H9 (cell line): ENCODE measurements around the gene METTL1. TPM values are rescaled to one million over a fixed set of nuclear protein-coding genes. Genes with fewer than 3 reads are reported as not detected.
A peak's percentile ranks its signal among the peaks of the same experiment; 100 is the strongest.

Source experiments
- DNase-seq: peaks from one replicate; pipeline ENCODE4 v3.0.0-alpha.2; 2017
- H2AFZ ChIP-seq: one replicate; pipeline ENCODE4 v1.6.1; 2013; ENCODE audit warnings: mild to moderate bottlenecking, low read length, control low read depth, moderate library complexity
- H2AK5ac ChIP-seq: 2 replicates; pipeline ENCODE4 v1.6.1; 2013; ENCODE audit warnings: low read length, control low read depth, mixed read lengths; ENCODE audit not compliant: insufficient read length
- H2BK120ac ChIP-seq: one replicate; pipeline ENCODE4 v1.6.1; 2013; ENCODE audit warnings: low read depth, mild to moderate bottlenecking, low read length, control low read depth, inconsistent platforms; ENCODE audit not compliant: poor library complexity, severe bottlenecking
- H2BK12ac ChIP-seq: 2 replicates; pipeline ENCODE4 v1.6.1; 2013; ENCODE audit warnings: low read length, control low read depth, mixed read lengths, low read depth; ENCODE audit not compliant: insufficient read length
- H2BK15ac ChIP-seq: 2 replicates; pipeline ENCODE4 v1.6.1; 2013; ENCODE audit warnings: low read depth, low read length, control low read depth
- H2BK20ac ChIP-seq: one replicate; pipeline ENCODE4 v1.6.1; 2013; ENCODE audit warnings: low read depth, mild to moderate bottlenecking, low read length, control low read depth, inconsistent platforms; ENCODE audit not compliant: poor library complexity, severe bottlenecking
- H2BK5ac ChIP-seq: 2 replicates; pipeline ENCODE4 v1.6.1; 2013; ENCODE audit warnings: low read length, control low read depth, mixed read lengths; ENCODE audit not compliant: insufficient read length
- H3K14ac ChIP-seq: 2 replicates; pipeline ENCODE4 v1.6.1; 2013; ENCODE audit warnings: low read length, control low read depth; ENCODE audit not compliant: insufficient read depth
- H3K18ac ChIP-seq: 2 replicates; pipeline ENCODE4 v1.6.1; 2013; ENCODE audit warnings: low read depth, mild to moderate bottlenecking, mixed read lengths, low read length, control low read depth; ENCODE audit not compliant: insufficient read length
- H3K23ac ChIP-seq: 2 replicates; pipeline ENCODE4 v1.6.1; 2013; ENCODE audit warnings: low read length, control low read depth, mixed read lengths, low read depth; ENCODE audit not compliant: insufficient read length
- H3K23me2 ChIP-seq: 2 replicates; pipeline ENCODE4 v1.6.1; 2013; ENCODE audit warnings: low read depth, mild to moderate bottlenecking, mixed read lengths, low read length, control low read depth; ENCODE audit not compliant: insufficient read length, poor library complexity, severe bottlenecking
- H3K27ac ChIP-seq: 2 replicates; pipeline ENCODE4 v1.5.1; 2013; ENCODE audit warnings: low read length, control low read depth, mixed read lengths, low read depth; ENCODE audit not compliant: insufficient read length
- H3K27me3 ChIP-seq: 2 replicates; pipeline ENCODE4 v1.6.1; 2013; ENCODE audit warnings: low read length, control low read depth, inconsistent platforms; ENCODE audit not compliant: insufficient read depth
- H3K4ac ChIP-seq: 2 replicates; pipeline ENCODE4 v1.6.1; 2013; ENCODE audit warnings: low read depth, mild to moderate bottlenecking, control low read depth, inconsistent platforms, low read length, moderate library complexity
- H3K4me1 ChIP-seq: 2 replicates; pipeline ENCODE4 v1.6.1; 2013; ENCODE audit warnings: low read length, control low read depth, inconsistent platforms; ENCODE audit not compliant: insufficient read depth
- H3K4me2 ChIP-seq: 2 replicates; pipeline ENCODE4 v1.6.1; 2013; ENCODE audit warnings: low read length, control low read depth, mixed read lengths; ENCODE audit not compliant: insufficient read length, insufficient read depth
- H3K56ac ChIP-seq: 2 replicates; pipeline ENCODE4 v1.6.1; 2013; ENCODE audit warnings: low read depth, mild to moderate bottlenecking, mixed read lengths, low read length, control low read depth; ENCODE audit not compliant: insufficient read length
- H3K79me1 ChIP-seq: 2 replicates; pipeline ENCODE4 v1.6.1; 2013; ENCODE audit warnings: low read depth, mild to moderate bottlenecking, moderate library complexity, low read length, control low read depth, inconsistent platforms; ENCODE audit not compliant: insufficient read depth, poor library complexity, severe bottlenecking
- H3K79me2 ChIP-seq: 2 replicates; pipeline ENCODE4 v1.6.1; 2013; ENCODE audit warnings: low read length, control low read depth, inconsistent platforms; ENCODE audit not compliant: insufficient read depth
- H3K9ac ChIP-seq: 2 replicates; pipeline ENCODE4 v1.6.1; 2013; ENCODE audit warnings: low read length, control low read depth, mixed read lengths; ENCODE audit not compliant: insufficient read length; ENCODE audit errors: extremely low read depth
- H3K9me3 ChIP-seq: one replicate; pipeline ENCODE4 v1.6.1; 2013; ENCODE audit warnings: low read depth, low read length, inconsistent platforms; ENCODE audit not compliant: control insufficient read depth
- H3T11ph ChIP-seq: one replicate; pipeline ENCODE4 v1.6.1; 2013; ENCODE audit warnings: mild to moderate bottlenecking, low read length, control low read depth, inconsistent platforms
- H4K20me1 ChIP-seq: one replicate; pipeline ENCODE4 v1.6.1; 2013; ENCODE audit not compliant: control insufficient read depth, insufficient read length, insufficient read depth
- H4K5ac ChIP-seq: 2 replicates; pipeline ENCODE4 v1.6.1; 2013; ENCODE audit warnings: low read depth, mild to moderate bottlenecking, mixed read lengths, low read length, control low read depth; ENCODE audit not compliant: insufficient read length
- H4K8ac ChIP-seq: replicated peaks from 2 replicates; pipeline ENCODE4 v1.6.1; 2013; ENCODE audit warnings: low read length, control low read depth, mixed read lengths, low read depth; ENCODE audit not compliant: insufficient read length
- H4K91ac ChIP-seq: 2 replicates; pipeline ENCODE4 v1.6.1; 2013; ENCODE audit warnings: low read depth, mild to moderate bottlenecking, moderate library complexity, mixed read lengths, low read length, control low read depth; ENCODE audit not compliant: insufficient read length
- H3K27ac Mint-ChIP-seq, 3 experiments: 2 replicates in 2 of 3; 3 replicates in 1 of 3; pipeline ENCODE4 v1.8.0; 2020 to 2021; ENCODE audit warnings: mixed read lengths in 3 of 3, mild to moderate bottlenecking in 1 of 3, moderate library complexity in 1 of 3
- H3K27me3 Mint-ChIP-seq: 2 replicates; pipeline ENCODE4 v1.8.0; 2021; ENCODE audit warnings: low read depth, mild to moderate bottlenecking, moderate library complexity, mixed read lengths
- H3K36me3 Mint-ChIP-seq, 3 experiments: 2 replicates in 2 of 3; 3 replicates in 1 of 3; pipeline ENCODE4 v1.8.0; 2020 to 2021; ENCODE audit warnings: low read depth in 3 of 3, mixed read lengths in 3 of 3; ENCODE audit not compliant: insufficient read depth in 1 of 3
- H3K4me1 Mint-ChIP-seq, 2 experiments: 2 replicates each; pipeline ENCODE4 v1.8.0; 2020; ENCODE audit warnings: mixed read lengths in 2 of 2
- H3K4me3 Mint-ChIP-seq, 2 experiments: 2 replicates in 1 of 2; 3 replicates in 1 of 2; pipeline ENCODE4 v1.8.0; 2020 to 2021; ENCODE audit warnings: mild to moderate bottlenecking in 2 of 2, mixed read lengths in 2 of 2, moderate library complexity in 1 of 2
- H3K9me3 Mint-ChIP-seq, 2 experiments: 2 replicates in 1 of 2; 3 replicates in 1 of 2; pipeline ENCODE4 v1.8.0; 2020; ENCODE audit warnings: mild to moderate bottlenecking in 2 of 2, mixed read lengths in 2 of 2, moderate library complexity in 1 of 2
- WGBS: extraction: QIAGEN DNeasy Blood & Tissue Kit; methylation state at CpG from one replicate; pipeline ENCODE4 v1.1.7; 2013; ENCODE audit warnings: missing lambda C conversion rate, low lambda C conversion rate, mixed read lengths; ENCODE audit not compliant: insufficient read length; ENCODE audit errors: extremely low coverage; 5-methylcytosine and 5-hydroxymethylcytosine counted together
- total RNA-seq: library from RNA; stranded (reverse); gene quantifications from 2 replicates; pipeline ENCODE4 v1.2.1, GENCODE V29; 2021
- TF ChIP-seq, protein P1 (sequence below): fragments of 200-600 bp; sonication (generic); conservative IDR thresholded peaks from 3 replicates; pipeline ENCODE4 v1.8.0; 2021; ENCODE audit warnings: antibody characterized with exemption, mild to moderate bottlenecking

The METTL1 gene
- total RNA-seq, 1 experiment from 2014 or later: 58.4 TPM

DNA sequence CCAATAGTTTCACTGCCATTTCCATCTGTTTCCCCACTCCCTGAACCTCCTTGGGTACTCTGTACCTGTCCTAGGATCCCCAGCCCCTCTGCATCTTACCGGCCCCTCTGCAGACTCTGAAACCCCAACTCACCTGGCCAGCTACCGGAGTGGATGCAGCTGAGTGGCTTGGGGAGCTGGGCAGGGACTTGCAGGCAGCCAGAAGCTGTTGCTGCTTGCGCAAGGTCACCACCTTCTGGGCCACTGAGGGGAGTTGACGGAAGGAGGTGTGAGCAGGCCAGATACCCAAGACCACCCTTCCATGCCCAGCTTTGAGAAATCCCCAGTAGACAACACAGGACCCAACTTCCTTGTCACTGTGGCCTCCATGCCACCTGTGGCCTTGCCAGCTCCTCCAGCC is 39.6 kb downstream of the METTL1 start:
- no peak overlapping the region for H3T11ph ChIP-seq
- H2BK20ac ChIP-seq: no peak overlapping the region
- no peak overlapping the region for H4K5ac ChIP-seq
- H2AFZ ChIP-seq: no peak overlapping the region
- H3K27me3 Mint-ChIP-seq: peaks cover 99% of the 10 kb centered on the region
- TF ChIP-seq, protein P1, sequence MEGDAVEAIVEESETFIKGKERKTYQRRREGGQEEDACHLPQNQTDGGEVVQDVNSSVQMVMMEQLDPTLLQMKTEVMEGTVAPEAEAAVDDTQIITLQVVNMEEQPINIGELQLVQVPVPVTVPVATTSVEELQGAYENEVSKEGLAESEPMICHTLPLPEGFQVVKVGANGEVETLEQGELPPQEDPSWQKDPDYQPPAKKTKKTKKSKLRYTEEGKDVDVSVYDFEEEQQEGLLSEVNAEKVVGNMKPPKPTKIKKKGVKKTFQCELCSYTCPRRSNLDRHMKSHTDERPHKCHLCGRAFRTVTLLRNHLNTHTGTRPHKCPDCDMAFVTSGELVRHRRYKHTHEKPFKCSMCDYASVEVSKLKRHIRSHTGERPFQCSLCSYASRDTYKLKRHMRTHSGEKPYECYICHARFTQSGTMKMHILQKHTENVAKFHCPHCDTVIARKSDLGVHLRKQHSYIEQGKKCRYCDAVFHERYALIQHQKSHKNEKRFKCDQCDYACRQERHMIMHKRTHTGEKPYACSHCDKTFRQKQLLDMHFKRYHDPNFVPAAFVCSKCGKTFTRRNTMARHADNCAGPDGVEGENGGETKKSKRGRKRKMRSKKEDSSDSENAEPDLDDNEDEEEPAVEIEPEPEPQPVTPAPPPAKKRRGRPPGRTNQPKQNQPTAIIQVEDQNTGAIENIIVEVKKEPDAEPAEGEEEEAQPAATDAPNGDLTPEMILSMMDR: no peak
- no peaks in the 10 kb centered on the region; the same call in 1 of the 2 replicates for H3K4me1 ChIP-seq
- no peak overlapping the region for H3K4ac ChIP-seq
- no peak overlapping the region for H4K91ac ChIP-seq
- H3K9me3 ChIP-seq: no peaks in the 10 kb centered on the region
- H3K4me1 Mint-ChIP-seq: peaks cover 16 to 28% of the 10 kb centered on the region in 2 experiments
- WGBS: no CpG with 5 or more reads among the region's 4 CpGs
- H4K20me1 ChIP-seq: peaks cover 2% of the 10 kb centered on the region
- H3K27me3 ChIP-seq: peaks cover 39% of the 10 kb centered on the region
- H3K23ac ChIP-seq: no peak overlapping the region
- no peak overlapping the region for H2AK5ac ChIP-seq
- no peak overlapping the region for H4K8ac ChIP-seq
- H3K36me3 Mint-ChIP-seq: no peaks in the 10 kb centered on the region
- no peaks in the 10 kb centered on the region for H3K79me1 ChIP-seq
- no peak overlapping the region for H2BK5ac ChIP-seq
- no peak overlapping the region for H2BK12ac ChIP-seq
- H2BK120ac ChIP-seq: no peak overlapping the region
- no peak overlapping the region for H3K9ac ChIP-seq
- H3K4me2 ChIP-seq: no peak overlapping the region
- no peaks in the 10 kb centered on the region for H3K79me2 ChIP-seq
- H2BK15ac ChIP-seq: no peak overlapping the region
- DNase-seq: no peak
- no peak overlapping the region for H3K14ac ChIP-seq
- H3K27ac Mint-ChIP-seq: no peak overlapping the region; a peak in 1 of 7 replicates
- H3K9me3 Mint-ChIP-seq: no peaks in the 10 kb centered on the region; a peak in 1 of 5 replicates
- H3K23me2 ChIP-seq: peaks cover 7% of the 10 kb centered on the region
- no peak overlapping the region for H3K18ac ChIP-seq
- H3K56ac ChIP-seq: no peak overlapping the region
- peak overlapping the region in 1 of 2 experiments; percentile 7; a peak in 1 of 5 replicates for H3K4me3 Mint-ChIP-seq
- H3K27ac ChIP-seq: no peak overlapping the region
